Measurements from ENCODE around the gene AUTS2.

AUTS2 gene

DNA sequence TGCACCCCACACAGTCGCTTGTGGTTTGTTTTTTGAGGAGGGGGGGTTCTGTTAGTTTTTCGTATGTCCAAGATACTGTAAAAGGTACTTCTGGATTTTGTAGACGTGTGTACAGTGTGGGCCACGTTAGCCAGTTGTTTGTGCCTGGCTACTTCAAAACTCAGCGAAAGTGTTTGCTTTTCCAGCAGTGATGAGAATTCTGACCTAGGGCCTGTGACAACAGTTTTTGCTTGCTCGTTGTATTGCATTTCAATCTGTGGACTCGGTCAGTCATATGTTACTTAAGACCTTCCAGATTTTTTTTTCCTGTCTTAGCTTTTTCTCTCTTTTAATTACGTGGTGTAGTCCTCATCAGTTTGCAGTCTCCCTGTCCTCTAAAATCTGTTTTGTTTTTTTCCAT lies 1194.8 kb downstream of the AUTS2 start:
- TF ChIP-seq, protein P1, sequence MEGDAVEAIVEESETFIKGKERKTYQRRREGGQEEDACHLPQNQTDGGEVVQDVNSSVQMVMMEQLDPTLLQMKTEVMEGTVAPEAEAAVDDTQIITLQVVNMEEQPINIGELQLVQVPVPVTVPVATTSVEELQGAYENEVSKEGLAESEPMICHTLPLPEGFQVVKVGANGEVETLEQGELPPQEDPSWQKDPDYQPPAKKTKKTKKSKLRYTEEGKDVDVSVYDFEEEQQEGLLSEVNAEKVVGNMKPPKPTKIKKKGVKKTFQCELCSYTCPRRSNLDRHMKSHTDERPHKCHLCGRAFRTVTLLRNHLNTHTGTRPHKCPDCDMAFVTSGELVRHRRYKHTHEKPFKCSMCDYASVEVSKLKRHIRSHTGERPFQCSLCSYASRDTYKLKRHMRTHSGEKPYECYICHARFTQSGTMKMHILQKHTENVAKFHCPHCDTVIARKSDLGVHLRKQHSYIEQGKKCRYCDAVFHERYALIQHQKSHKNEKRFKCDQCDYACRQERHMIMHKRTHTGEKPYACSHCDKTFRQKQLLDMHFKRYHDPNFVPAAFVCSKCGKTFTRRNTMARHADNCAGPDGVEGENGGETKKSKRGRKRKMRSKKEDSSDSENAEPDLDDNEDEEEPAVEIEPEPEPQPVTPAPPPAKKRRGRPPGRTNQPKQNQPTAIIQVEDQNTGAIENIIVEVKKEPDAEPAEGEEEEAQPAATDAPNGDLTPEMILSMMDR (IDR thresholded peaks at IDR 0.05): no peak

DNA sequence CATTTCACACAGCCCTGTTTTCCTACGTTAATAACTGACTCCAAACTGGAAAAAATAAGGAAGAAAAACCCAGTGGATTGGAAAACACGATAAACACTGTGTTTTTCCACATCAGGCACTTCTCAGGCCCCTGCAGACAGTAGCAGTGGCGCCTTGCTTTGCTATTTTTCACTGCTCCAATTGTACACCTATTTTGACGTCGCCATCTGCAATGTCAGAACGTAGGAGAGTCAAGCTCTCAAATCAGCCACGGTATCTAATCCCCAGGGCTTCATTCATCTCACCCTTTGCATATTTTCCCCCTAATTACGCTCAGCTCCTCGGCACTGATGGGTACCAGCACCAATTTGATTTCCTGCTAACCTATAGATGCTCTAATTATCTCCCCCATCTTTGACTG lies 1195.5 kb downstream of the AUTS2 start:
- TF ChIP-seq, protein P1 (IDR thresholded peaks at IDR 0.05): no peak

DNA sequence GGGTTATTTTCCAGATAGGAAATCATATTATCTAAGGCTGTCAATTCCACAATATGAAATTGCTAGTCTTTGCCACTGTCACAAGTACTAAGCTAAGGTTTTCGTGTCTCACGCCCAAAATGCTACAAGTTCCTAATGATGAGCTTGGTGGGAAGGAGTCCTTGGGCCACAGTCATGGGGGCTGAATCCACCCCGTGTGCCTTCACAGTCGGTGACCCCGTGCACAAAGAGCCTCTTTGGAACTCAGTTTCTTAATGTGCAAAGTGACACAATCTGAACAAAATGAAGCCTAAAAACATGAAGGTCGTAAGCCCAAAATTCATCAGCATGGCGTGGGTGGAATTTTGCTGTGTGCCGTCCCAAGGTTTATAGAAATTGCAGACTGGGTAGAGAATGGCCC lies 1196.7 kb downstream of the AUTS2 start:
- TF ChIP-seq, protein P1 (IDR thresholded peaks at IDR 0.05): no peak

DNA sequence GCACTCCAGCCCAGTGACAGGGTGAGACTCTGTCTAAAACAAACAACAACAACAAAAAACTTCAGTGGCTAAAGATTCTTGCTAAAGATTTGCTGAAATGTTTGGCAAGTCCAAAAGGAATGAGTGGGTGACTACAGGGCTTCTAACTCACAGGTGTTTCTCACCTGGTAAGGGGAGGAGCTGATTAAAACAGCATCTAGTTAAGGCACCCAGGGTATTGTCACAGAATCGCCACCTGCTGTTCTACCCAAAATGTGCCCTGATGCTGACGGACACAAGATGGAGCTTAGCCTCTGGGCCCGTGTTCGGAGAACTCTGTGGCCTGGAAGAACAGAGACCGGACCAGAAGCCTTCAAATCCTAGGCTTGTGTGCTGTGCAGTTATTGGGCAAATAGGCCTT lies 1197.7 kb downstream of the AUTS2 start:
- TF ChIP-seq, protein P1 (IDR thresholded peaks at IDR 0.05): no peak

DNA sequence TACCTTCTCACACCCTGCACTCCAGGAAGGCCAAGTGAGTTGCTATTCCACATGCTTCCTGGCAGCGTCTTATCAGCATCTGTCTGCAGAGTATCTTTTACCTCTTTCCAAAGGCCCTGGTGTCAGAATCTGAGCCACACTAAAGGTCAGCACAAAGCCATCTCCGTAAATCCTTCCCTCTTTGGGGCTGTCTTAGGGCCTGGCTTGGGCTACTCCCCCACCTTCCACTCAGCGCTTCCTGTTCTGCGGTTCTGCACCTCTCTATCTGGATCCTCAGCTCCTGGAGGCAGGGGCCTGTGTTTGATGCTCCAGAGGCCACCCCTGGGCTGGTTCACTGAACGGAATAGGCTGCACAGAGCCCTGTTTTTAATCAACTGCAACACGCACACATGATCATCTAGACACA lies 1198.8 kb downstream of the AUTS2 start:
- TF ChIP-seq, protein P1 (IDR thresholded peaks at IDR 0.05): no peak

DNA sequence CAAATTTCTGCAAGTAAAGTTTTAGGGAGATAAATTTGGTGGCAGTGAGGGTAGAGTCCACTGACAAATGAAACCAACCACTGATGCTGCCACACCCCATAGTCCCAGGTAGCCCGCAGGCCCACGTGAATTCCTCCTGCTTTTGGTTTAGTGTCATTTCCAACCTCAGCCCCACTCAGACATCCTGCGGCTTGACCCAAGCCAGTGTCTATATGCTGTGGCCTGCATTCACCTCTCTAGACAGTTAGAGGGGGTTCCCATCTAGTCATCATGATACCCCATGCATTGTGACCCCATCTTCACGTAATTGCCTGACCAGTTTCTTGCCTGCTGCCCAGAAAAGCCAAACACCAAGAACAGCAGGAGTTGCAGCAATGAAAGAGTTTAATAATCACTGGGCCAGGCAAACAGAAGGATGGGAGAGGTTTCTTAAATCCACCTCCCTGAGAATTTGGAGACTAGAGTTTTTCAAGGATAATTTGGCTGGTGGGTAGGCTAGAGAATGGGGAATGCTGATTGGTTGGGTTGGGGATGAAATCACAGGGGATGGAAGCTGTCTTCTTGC lies 1201.6 kb downstream of the AUTS2 start:
- TF ChIP-seq, protein P1 (IDR thresholded peaks at IDR 0.05): no peak

DNA sequence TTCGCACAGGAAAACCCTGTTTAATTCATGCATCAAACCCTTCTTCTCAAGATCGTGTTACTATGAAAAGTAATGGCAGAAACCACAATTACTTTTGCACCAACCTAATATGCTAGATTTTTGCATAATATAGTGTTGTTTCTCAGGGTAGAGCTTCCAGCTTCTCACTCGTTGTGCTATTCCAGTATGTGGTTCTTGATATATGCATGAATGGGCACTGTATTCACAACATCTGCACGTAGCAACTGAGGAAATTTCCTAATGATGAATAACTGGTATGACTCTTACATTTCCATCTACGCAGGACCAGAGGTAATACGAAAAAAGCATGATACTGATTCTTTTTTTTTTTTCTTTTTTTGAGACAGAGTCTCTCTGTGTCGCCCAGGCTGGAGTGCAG lies 1207.1 kb downstream of the AUTS2 start:
- TF ChIP-seq, protein P1 (IDR thresholded peaks at IDR 0.05): no peak

DNA sequence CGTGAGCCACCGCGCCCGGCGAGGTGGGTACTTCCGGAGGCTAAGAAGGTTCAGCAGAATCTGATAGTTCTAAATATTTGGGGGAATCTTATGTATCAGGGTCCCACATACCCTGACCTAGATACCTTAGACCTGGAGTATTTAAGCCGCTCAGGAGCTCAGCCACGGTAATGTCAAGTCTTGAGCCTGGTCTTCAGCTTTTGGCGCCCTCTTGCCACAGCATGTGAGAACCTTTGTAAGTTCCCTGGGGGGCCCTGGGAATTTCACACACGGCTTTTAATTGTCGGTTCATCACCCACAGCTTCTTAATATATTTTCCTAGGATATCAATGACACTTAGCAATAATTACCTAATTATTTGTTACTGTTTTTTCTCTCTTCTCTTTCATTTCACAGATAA lies 1209.4 kb downstream of the AUTS2 start:
- TF ChIP-seq, protein P1 (IDR thresholded peaks at IDR 0.05): no peak

Data from LNCAP (cell line).